ENCODE results near the gene TOMM5.

The TOMM5 gene

GRCh38 chr9:37562826-37563225 lies 29.6 kb downstream of the TOMM5 start:
- no peak overlapping the region for H3K4me2 ChIP-seq (ENCODE audit: low read length)
- no peak overlapping the region for H2AFZ ChIP-seq (ENCODE audit: low read depth, low read length)
- no peak overlapping the region for H3K27ac ChIP-seq (ENCODE audit: low read length)
- H3K36me3 ChIP-seq (replicated peaks; ENCODE audit: low read depth, low read length) = peaks cover 37% of the 10 kb centered on the region
- H3K79me2 ChIP-seq (ENCODE audit: low read length) = peaks cover 4% of the 10 kb centered on the region; the same call in 1 of the 2 replicates
- H3K4me1 ChIP-seq (ENCODE audit: low read length) = peaks cover 46% of the 10 kb centered on the region
- no peak for TF ChIP-seq CTCF (IDR thresholded peaks at IDR 0.05; ENCODE audit: low read depth, low read length)
- TF ChIP-seq EZH2phosphoT487 (IDR thresholded peaks at IDR 0.05; ENCODE audit: low read depth) = no peak
- H3K27me3 ChIP-seq (ENCODE audit: low read depth, low read length) = no peaks in the 10 kb centered on the region
- H3K9ac ChIP-seq (ENCODE audit: low read length) = no peak overlapping the region
- H4K20me1 ChIP-seq (ENCODE audit: insufficient read depth, low read length) = no peaks in the 10 kb centered on the region; the same call in 1 of the 2 replicates
- H3K9me3 ChIP-seq (ENCODE audit: insufficient read depth, low read length) = peaks cover 25% of the 10 kb centered on the region; the same call in 1 of the 2 replicates
- no peak overlapping the region for H3K4me3 ChIP-seq (ENCODE audit: low read length)

DNA sequence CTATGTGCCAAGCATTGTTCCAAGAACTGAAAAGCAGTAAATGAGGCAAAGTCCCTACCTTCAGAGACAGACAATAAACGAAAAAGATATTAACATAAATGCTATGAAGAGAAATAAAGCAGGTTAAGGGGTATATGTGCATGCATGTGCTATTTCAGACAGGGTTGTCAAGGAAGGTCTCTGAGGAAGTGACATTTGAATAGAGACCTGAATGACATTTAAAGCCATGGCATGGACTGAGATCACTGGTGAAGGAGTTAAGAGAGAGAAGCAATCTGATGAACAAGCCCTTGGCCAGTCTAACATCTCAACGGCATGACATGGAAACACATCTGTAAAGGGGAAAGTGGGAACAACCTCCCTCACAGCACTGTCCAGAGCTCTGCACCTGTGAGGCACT lies 30.7 kb downstream of the TOMM5 start:
- Histone ChIP-seq H4K20me1 (ENCODE audit: insufficient read depth, low read length) (no peaks in the 10 kb centered on the region; the same call in 1 of the 2 replicates), H3K9me3 (ENCODE audit: insufficient read depth, low read length) (peaks cover 25% of the 10 kb centered on the region; the same call in 1 of the 2 replicates), H3K9ac (ENCODE audit: low read length) (no peak overlapping the region), H3K4me3 (ENCODE audit: low read length) (no peak overlapping the region), H3K4me1 (ENCODE audit: low read length) (peaks cover 35% of the 10 kb centered on the region), H3K4me2 (ENCODE audit: low read length) (no peak overlapping the region), H2AFZ (ENCODE audit: low read depth, low read length) (no peak overlapping the region), H3K36me3 (replicated peaks; ENCODE audit: low read depth, low read length) (peaks cover 37% of the 10 kb centered on the region), H3K27ac (ENCODE audit: low read length) (no peak overlapping the region), H3K79me2 (ENCODE audit: low read length) (peaks cover 4% of the 10 kb centered on the region; the same call in 1 of the 2 replicates), H3K27me3 (ENCODE audit: low read depth, low read length) (no peaks in the 10 kb centered on the region)
- TF ChIP-seq EZH2phosphoT487 (IDR thresholded peaks at IDR 0.05; ENCODE audit: low read depth) (no peak), CTCF (IDR thresholded peaks at IDR 0.05; ENCODE audit: low read depth, low read length) (no peak)

DNA sequence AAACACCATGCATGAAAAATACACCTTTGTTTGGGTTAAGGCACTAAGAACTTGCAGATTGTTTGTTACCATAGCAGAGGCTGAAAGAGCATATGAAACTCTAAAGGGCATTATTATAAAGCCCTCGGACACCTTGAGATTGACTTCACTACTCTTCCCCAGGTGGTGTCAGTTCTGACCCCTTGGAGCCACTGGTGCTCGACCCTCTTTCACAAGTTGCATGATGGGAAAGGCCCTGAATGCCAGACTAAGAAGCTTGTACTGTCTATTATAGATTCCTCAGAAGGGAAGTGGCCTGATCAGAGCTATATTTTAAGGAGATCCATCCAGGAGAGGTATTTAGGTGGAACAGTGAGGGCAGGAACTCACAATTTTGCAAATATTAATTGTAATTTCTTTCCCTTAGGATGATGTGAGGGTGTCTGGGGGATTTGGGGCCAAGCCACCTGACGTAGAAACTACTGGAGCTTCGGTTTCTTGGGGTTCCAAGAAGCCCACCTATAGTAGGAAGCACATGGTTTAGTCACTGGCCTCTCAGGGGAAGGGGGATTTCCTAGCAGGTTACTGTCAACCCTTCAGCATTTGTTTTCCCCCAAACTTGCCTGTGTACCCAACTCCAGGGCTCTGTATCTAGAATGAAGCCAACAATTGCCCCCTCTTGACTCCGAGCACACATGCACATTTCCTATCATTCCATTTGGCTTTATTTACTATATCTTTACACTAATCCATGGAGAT lies 32.4 kb downstream of the TOMM5 start:
- TF ChIP-seq EZH2phosphoT487 (IDR thresholded peaks at IDR 0.05; ENCODE audit: low read depth) (no peak), CTCF (IDR thresholded peaks at IDR 0.05; ENCODE audit: low read depth, low read length) (no peak)
- Histone ChIP-seq H3K27me3 (ENCODE audit: low read depth, low read length) (no peaks in the 10 kb centered on the region), H3K4me1 (ENCODE audit: low read length) (peaks cover 18% of the 10 kb centered on the region), H3K4me2 (ENCODE audit: low read length) (no peak overlapping the region), H2AFZ (ENCODE audit: low read depth, low read length) (no peak overlapping the region), H3K79me2 (ENCODE audit: low read length) (peaks cover 4% of the 10 kb centered on the region; the same call in 1 of the 2 replicates), H3K4me3 (ENCODE audit: low read length) (no peak overlapping the region), H3K9me3 (ENCODE audit: insufficient read depth, low read length) (peaks cover 17% of the 10 kb centered on the region; the same call in 1 of the 2 replicates), H3K36me3 (replicated peaks; ENCODE audit: low read depth, low read length) (peaks cover 29% of the 10 kb centered on the region), H4K20me1 (ENCODE audit: insufficient read depth, low read length) (no peaks in the 10 kb centered on the region; the same call in 1 of the 2 replicates), H3K9ac (ENCODE audit: low read length) (no peak overlapping the region), H3K27ac (ENCODE audit: low read length) (no peak overlapping the region)

DNA sequence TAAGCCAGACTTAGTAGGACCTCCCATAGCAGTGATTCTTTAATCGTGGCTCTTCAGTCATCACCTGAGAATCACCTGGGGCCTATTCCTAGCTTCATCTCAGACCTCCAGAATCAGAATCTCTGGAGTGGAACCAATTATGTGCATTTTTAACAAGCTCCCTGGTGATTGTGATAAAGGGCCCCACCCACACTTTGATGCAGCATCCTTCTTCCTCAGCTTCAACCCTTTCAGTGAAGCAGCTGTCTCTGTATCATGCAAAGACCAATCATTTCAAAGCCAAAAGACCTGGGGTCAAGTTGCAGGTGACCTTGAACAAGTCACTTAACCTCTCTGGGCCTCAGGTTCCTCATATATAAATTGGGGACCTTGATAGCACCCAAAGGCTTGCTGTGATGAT lies 33.3 kb downstream of the TOMM5 start:
- Histone ChIP-seq H3K4me2 (ENCODE audit: low read length) (no peak overlapping the region), H2AFZ (ENCODE audit: low read depth, low read length) (no peak overlapping the region), H3K9me3 (ENCODE audit: insufficient read depth, low read length) (peaks cover 8% of the 10 kb centered on the region; the same call in 1 of the 2 replicates), H4K20me1 (ENCODE audit: insufficient read depth, low read length) (no peaks in the 10 kb centered on the region; the same call in 1 of the 2 replicates), H3K4me3 (ENCODE audit: low read length) (no peak overlapping the region), H3K27ac (ENCODE audit: low read length) (no peak overlapping the region), H3K4me1 (ENCODE audit: low read length) (peaks cover 15% of the 10 kb centered on the region), H3K36me3 (replicated peaks; ENCODE audit: low read depth, low read length) (peaks cover 20% of the 10 kb centered on the region), H3K9ac (ENCODE audit: low read length) (no peak overlapping the region), H3K27me3 (ENCODE audit: low read depth, low read length) (no peaks in the 10 kb centered on the region), H3K79me2 (ENCODE audit: low read length) (peaks cover 2% of the 10 kb centered on the region; the same call in 1 of the 2 replicates)
- TF ChIP-seq CTCF (IDR thresholded peaks at IDR 0.05; ENCODE audit: low read depth, low read length) = no peak
- no peak for TF ChIP-seq EZH2phosphoT487 (IDR thresholded peaks at IDR 0.05; ENCODE audit: low read depth)

All from OCI-LY3 (cell line).